Measurements from ENCODE around the gene TNPO3. TPM values are rescaled to one million over a fixed set of nuclear protein-coding genes. Genes with fewer than 3 reads are reported as not detected.

Gene TNPO3
- total RNA-seq, 6 experiments from 2014 or later, result 38.5 to 52.5 (median 45.0) TPM

GRCh38 chr7:128940494-128941322, 114.2 kb downstream of the TNPO3 start:
- Mint-ChIP-seq H3K9me3 (no peaks in the 10 kb centered on the region), H3K36me3 (ENCODE audit: low read depth) (no peaks in the 10 kb centered on the region), H3K27me3 (ENCODE audit: insufficient read depth) (peaks cover 40% of the 10 kb centered on the region), H3K4me1 (ENCODE audit: low read depth) (peaks cover 6% of the 10 kb centered on the region), H3K27ac (no peak overlapping the region), H3K4me3 (no peak overlapping the region)
- no peak for DNase-seq
- no peak for TF ChIP-seq CTCF (IDR thresholded peaks at IDR 0.05)

GRCh38 chr7:128939861-128940410, 115.0 kb downstream of the TNPO3 start:
- Mint-ChIP-seq H3K9me3 (no peaks in the 10 kb centered on the region), H3K27me3 (ENCODE audit: insufficient read depth) (peaks cover 40% of the 10 kb centered on the region), H3K36me3 (ENCODE audit: low read depth) (no peaks in the 10 kb centered on the region), H3K4me1 (ENCODE audit: low read depth) (peaks cover 6% of the 10 kb centered on the region), H3K4me3 (no peak overlapping the region), H3K27ac (no peak overlapping the region)
- TF ChIP-seq CTCF (IDR thresholded peaks at IDR 0.05), result no peak
- DNase-seq, result no peak

- Mint-ChIP-seq H3K9me3 (no peaks in the 10 kb centered on the region), H3K4me1 (ENCODE audit: low read depth) (peaks cover 6% of the 10 kb centered on the region), H3K36me3 (ENCODE audit: low read depth) (no peaks in the 10 kb centered on the region), H3K4me3 (no peak overlapping the region), H3K27me3 (ENCODE audit: insufficient read depth) (peaks cover 42% of the 10 kb centered on the region), H3K27ac (no peak overlapping the region)
- no peak for DNase-seq
- TF ChIP-seq CTCF (IDR thresholded peaks at IDR 0.05), result no peak
These were observed 115.6 kb downstream of the TNPO3 start for GRCh38 chr7:128939075-128939860.

- H3K27me3 Mint-ChIP-seq (ENCODE audit: insufficient read depth), result peaks cover 44% of the 10 kb centered on the region
- H3K4me1 Mint-ChIP-seq (ENCODE audit: low read depth), result peaks cover 6% of the 10 kb centered on the region
- no peaks in the 10 kb centered on the region for H3K36me3 Mint-ChIP-seq (ENCODE audit: low read depth)
- DNase-seq, result no peak
- H3K27ac Mint-ChIP-seq, result no peak overlapping the region
- H3K9me3 Mint-ChIP-seq, result no peaks in the 10 kb centered on the region
- H3K4me3 Mint-ChIP-seq, result peak overlapping the region; percentile 80
- TF ChIP-seq CTCF (IDR thresholded peaks at IDR 0.05), result no peak
These were observed 116.3 kb downstream of the TNPO3 start for GRCh38 chr7:128938544-128939074.

GRCh38 chr7:128937647-128938543, 117.0 kb downstream of the TNPO3 start, which contains the start of gene IRF5:
Gene IRF5, plus strand, starts transcription at chr7:128937927. Its CDS starts 4,155 bp downstream, at chr7:128942082.
- H3K27ac Mint-ChIP-seq, result no peak within 1 kb of the TSS
- peak within 1 kb of the TSS; percentile 80 for H3K4me3 Mint-ChIP-seq
- TF ChIP-seq CTCF (IDR thresholded peaks at IDR 0.05), result no peak
- no peak for DNase-seq
- peaks cover 48% of the 10 kb centered on the region for H3K27me3 Mint-ChIP-seq (ENCODE audit: insufficient read depth)
- no peaks in the 10 kb centered on the region for H3K36me3 Mint-ChIP-seq (ENCODE audit: low read depth)
- peaks cover 6% of the 10 kb centered on the region for H3K4me1 Mint-ChIP-seq (ENCODE audit: low read depth)
- H3K9me3 Mint-ChIP-seq, result no peaks in the 10 kb centered on the region

All from HFFc6 (cell line).